Endothelial cell (in vitro differentiated cells): ENCODE data around the gene TP53TG3F. TPM values are rescaled to one million over a fixed set of nuclear protein-coding genes. Genes with fewer than 3 reads are reported as not detected.
"Not testable (repeated sequence)": the region's sequence is repeated elsewhere in the genome, so short reads cannot be mapped to it uniquely, and the experiment has no call there.

Experiments
- DNase-seq: peaks from one replicate; pipeline ENCODE4 v3.0.0; 2021; ENCODE audit warnings: low spot score
- H3K27ac Mint-ChIP-seq: one replicate; pipeline ENCODE4 v1.8.0; 2021; ENCODE audit warnings: mixed read lengths, inconsistent platforms; ENCODE audit not compliant: unreplicated experiment
- H3K27me3 Mint-ChIP-seq: one replicate; pipeline ENCODE4 v1.8.0; 2021; ENCODE audit warnings: mild to moderate bottlenecking, moderate library complexity, mixed read lengths, inconsistent platforms; ENCODE audit not compliant: unreplicated experiment
- H3K36me3 Mint-ChIP-seq: one replicate; pipeline ENCODE4 v1.8.0; 2021; ENCODE audit warnings: mild to moderate bottlenecking, low read depth, mixed read lengths, inconsistent platforms; ENCODE audit not compliant: unreplicated experiment
- H3K4me1 Mint-ChIP-seq: one replicate; pipeline ENCODE4 v1.8.0; 2021; ENCODE audit warnings: mild to moderate bottlenecking, mixed read lengths, inconsistent platforms; ENCODE audit not compliant: unreplicated experiment
- H3K4me3 Mint-ChIP-seq: one replicate; pipeline ENCODE4 v1.8.0; 2021; ENCODE audit warnings: mild to moderate bottlenecking, mixed read lengths, inconsistent platforms; ENCODE audit not compliant: unreplicated experiment
- H3K9me3 Mint-ChIP-seq: one replicate; pipeline ENCODE4 v1.8.0; 2021; ENCODE audit warnings: mixed read lengths, inconsistent platforms; ENCODE audit not compliant: unreplicated experiment
- long read RNA-seq: library from polyadenylated mRNA; unstranded; transcript quantifications from one replicate; pipeline ENCODE4 v2.0.0, GENCODE V29; 2020; ENCODE audit not compliant: unreplicated experiment
- total RNA-seq: library from RNA; stranded (reverse); fragmentation: NEBNext Ultra II Directional; extraction: Animal tissue kit (Norgen Biotek cat#: 25700); gene quantifications from one replicate; pipeline ENCODE4 v1.2.1, GENCODE V29; 2021; ENCODE audit not compliant: unreplicated experiment

TP53TG3F gene, protein sequence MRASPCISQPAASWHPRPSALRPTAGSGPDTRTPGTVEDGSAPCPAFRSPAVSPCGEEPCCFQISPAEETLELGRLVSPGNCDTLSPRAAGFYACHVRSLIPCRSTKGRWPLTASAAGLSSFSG
- not detected for total RNA-seq
- long read RNA-seq: 0 reads

DNA sequence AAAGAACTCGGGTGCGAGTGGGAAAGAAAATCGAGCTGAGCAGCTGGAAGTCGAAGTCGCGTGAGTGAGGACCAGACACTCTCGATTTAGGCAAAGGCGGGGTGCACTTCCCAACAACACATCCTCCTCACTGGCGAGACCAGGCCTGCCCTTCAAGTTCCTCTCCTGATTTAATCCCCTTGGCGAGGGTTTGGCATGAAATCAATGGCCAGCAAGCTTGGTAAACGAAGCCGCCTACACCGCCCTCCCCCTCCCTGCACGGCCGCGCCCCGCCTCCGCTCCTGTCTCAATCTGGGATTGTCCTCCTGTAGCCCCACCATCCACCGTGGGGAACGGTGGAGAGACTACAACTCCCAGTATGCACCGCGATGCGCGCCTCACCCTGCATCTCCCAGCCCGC is at the start of gene TP53TG3F:
Gene TP53TG3F, plus strand, starts transcription at position 301 of the 400 bp plus-strand sequence. Its CDS starts 68 bp downstream, at position 369.
- H3K27ac Mint-ChIP-seq, H3K4me1 Mint-ChIP-seq, H3K27me3 Mint-ChIP-seq, H3K9me3 Mint-ChIP-seq, DNase-seq, H3K36me3 Mint-ChIP-seq, H3K4me3 Mint-ChIP-seq: not testable (repeated sequence)

DNA sequence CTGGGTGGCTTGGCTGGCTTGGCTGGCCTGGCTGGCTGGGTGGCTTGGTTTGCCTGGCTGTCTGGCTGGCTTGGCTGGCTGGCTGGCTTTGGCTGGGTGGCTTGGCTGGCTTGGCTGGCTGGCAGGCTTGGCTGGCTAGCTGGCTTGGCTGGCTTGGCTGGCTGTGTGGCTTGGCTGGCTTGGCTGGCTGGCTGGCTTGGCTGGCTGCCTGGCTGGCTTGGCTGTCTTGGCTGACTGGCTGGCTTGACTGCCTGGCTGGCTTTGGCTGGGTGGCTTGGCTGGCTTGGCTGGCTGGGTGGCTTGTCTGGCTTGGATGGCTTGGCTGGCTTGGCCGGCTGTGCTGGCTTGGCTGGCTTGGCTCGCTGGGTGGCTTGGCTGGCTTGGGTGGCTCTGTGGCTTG is 32.2 kb downstream of the TP53TG3F start:
- not testable (repeated sequence) for H3K4me1 Mint-ChIP-seq

DNA sequence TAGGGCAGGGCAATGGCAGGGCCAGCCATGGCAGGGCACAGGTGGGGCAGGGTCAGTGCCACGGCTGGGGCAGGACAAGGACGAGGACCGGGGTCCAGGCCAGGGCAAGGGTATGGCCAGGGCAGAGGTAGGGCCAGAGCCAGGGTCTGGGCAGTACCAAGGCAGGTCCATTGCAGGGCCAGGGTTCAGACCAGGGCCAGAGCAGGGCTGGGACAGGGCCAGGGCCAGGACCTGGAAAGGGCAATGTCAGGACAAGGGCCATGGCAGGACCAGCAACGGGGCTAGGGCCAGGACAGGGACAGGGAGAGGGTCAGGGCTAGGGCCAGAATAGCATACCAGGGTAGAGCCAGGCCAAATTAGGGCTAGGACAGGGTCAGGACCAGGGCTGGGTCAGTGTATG is 47.8 kb downstream of the TP53TG3F start:
- not testable (repeated sequence) for H3K27me3 Mint-ChIP-seq, H3K9me3 Mint-ChIP-seq, H3K4me3 Mint-ChIP-seq, DNase-seq, H3K36me3 Mint-ChIP-seq, H3K27ac Mint-ChIP-seq, H3K4me1 Mint-ChIP-seq

More for the DNA sequence above, 32.2 kb downstream of the TP53TG3F start:
- not testable (repeated sequence) for DNase-seq, H3K27me3 Mint-ChIP-seq, H3K9me3 Mint-ChIP-seq, H3K27ac Mint-ChIP-seq, H3K4me3 Mint-ChIP-seq, H3K36me3 Mint-ChIP-seq

DNA sequence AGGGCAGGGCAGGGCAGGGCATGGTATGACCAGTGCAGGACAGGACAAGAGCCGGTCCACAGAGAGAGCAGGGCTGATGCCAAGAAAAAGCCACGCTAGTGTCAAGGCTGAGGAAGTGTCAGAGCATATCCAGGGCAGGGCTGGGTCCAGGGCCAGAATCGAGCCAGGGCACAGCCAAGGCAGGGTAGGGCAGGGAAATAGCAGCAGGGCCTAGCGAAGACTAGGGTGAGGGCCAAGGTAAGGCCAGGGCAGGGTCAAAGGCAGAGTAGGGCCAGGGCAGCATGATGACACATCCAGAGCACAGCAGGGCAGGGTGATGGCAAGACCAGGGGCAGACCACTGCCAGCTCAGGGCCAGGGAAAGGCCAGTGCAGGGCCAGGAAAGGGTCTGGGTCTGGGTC is 49.7 kb downstream of the TP53TG3F start:
- not testable (repeated sequence) for H3K27ac Mint-ChIP-seq, H3K4me1 Mint-ChIP-seq, H3K9me3 Mint-ChIP-seq, H3K36me3 Mint-ChIP-seq, DNase-seq, H3K27me3 Mint-ChIP-seq, H3K4me3 Mint-ChIP-seq

DNA sequence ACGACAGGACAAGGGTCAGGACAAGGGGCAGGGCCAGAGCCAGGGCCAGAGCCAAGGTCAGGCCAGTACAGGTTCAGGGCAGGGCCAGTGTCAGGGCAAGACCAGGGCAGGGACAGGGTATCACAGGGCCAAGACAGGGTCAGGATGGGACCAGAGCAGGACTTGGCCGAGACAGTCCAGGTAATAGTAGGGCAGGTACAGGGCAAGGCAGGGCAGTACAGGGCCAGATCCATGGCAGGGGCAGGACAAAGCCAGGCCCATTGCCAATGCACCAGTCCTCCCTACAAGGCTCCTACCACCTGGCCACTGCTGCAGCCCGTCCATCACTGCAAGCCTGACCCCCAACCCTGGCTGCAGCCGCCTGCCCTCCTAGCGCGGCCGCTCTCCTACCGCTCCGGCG is 50.5 kb downstream of the TP53TG3F start:
- not testable (repeated sequence) for H3K27me3 Mint-ChIP-seq, DNase-seq, H3K36me3 Mint-ChIP-seq, H3K4me3 Mint-ChIP-seq, H3K9me3 Mint-ChIP-seq, H3K4me1 Mint-ChIP-seq, H3K27ac Mint-ChIP-seq

Other genes with a start within 250 kb of the TP53TG3F start
- not detected for gene TP53TG3E, start 155.3 kb upstream of the TP53TG3F start, total RNA-seq
- gene TP53TG3B, start 98.8 kb upstream of the TP53TG3F start, total RNA-seq: not detected